H1 (cell line): ENCODE data around the gene CDON. TPM values are rescaled to one million over a fixed set of nuclear protein-coding genes. Genes with fewer than 3 reads are reported as not detected.

Experiments
- CTCF ChIA-PET: fragments of 300-600 bp; sonication (Branson Sonifier 250); formaldehyde crosslinking; loops from one replicate; lab custom pipeline; 2021; ENCODE audit not compliant: partially characterized antibody; lab: Charles Lee
- POLR2A ChIA-PET: fragments of 300-600 bp; sonication (Branson Sonifier 250); formaldehyde crosslinking; loops from one replicate; lab custom pipeline; 2021; ENCODE audit warnings: inconsistent platforms; ENCODE audit not compliant: partially characterized antibody; lab: Charles Lee
- DNase-seq, 2 experiments: peaks; one replicate each; pipeline versions ENCODE4 v3.0.0 to v3.0.0-alpha.2; 2010 to 2022; ENCODE audit warnings: low spot score in 2 of 2, low read depth in 1 of 2, mixed read lengths in 1 of 2
- FAIRE-seq: peaks from 2 replicates; lab custom pipeline; 2011; peaks lifted over from hg19 to GRCh38; lab: Jason Lieb, UNC
- H2AFZ ChIP-seq: 2 replicates; pipeline ENCODE4 v1.8.1; 2012; ENCODE audit warnings: low read length, inconsistent platforms
- H2AK5ac ChIP-seq: 2 replicates; pipeline ENCODE4 v1.6.1; 2013; ENCODE audit warnings: low read depth, low read length
- H2BK120ac ChIP-seq: replicated peaks from 2 replicates; pipeline ENCODE3; 2013; ENCODE audit warnings: low read depth, low read length, inconsistent platforms
- H2BK12ac ChIP-seq: 2 replicates; pipeline ENCODE4 v1.6.1; 2013; ENCODE audit warnings: low read depth, low read length
- H2BK15ac ChIP-seq: 2 replicates; pipeline ENCODE4 v1.6.1; 2013; ENCODE audit warnings: low read length
- H2BK20ac ChIP-seq: 2 replicates; pipeline ENCODE4 v1.6.1; 2013; ENCODE audit warnings: low read length
- H2BK5ac ChIP-seq: 2 replicates; pipeline ENCODE4 v1.6.1; 2013; ENCODE audit warnings: low read depth, low read length
- H3K14ac ChIP-seq: 2 replicates; pipeline ENCODE4 v1.6.1; 2013; ENCODE audit warnings: inconsistent platforms; ENCODE audit not compliant: insufficient read length
- H3K18ac ChIP-seq: 2 replicates; pipeline ENCODE4 v1.6.1; 2013; ENCODE audit warnings: low read length; ENCODE audit errors: extremely low read depth
- H3K23ac ChIP-seq: 2 replicates; pipeline ENCODE4 v1.6.1; 2013; ENCODE audit warnings: inconsistent platforms; ENCODE audit not compliant: insufficient read length
- H3K23me2 ChIP-seq: 2 replicates; pipeline ENCODE4 v1.6.1; 2013; ENCODE audit warnings: low read depth, low read length
- H3K27ac ChIP-seq: 2 replicates; pipeline ENCODE4 v1.6.1; 2011; ENCODE audit warnings: low read depth, low read length, inconsistent platforms
- H3K27me3 ChIP-seq, 4 experiments: replicated peaks in 1 of 4; 1 replicate in 1 of 4; 2 replicates in 3 of 4; pipeline versions ENCODE4 v1.6.1 to v1.8.1; 2011 to 2013; ENCODE audit warnings: low read length in 3 of 4, mild to moderate bottlenecking in 3 of 4, inconsistent platforms in 2 of 4, mixed read lengths in 2 of 4, moderate library complexity in 1 of 4; ENCODE audit not compliant: control insufficient read depth in 3 of 4, insufficient read depth in 3 of 4; ENCODE audit errors: extremely low read depth in 1 of 4
- H3K36me3 ChIP-seq, 4 experiments: 2 replicates each; pipeline versions ENCODE4 v1.6.1 to v1.8.1; 2011 to 2013; ENCODE audit warnings: mild to moderate bottlenecking in 4 of 4, low read length in 3 of 4, moderate library complexity in 2 of 4, control low read depth in 1 of 4, inconsistent platforms in 1 of 4; ENCODE audit not compliant: insufficient read depth in 4 of 4, control insufficient read depth in 2 of 4
- H3K4ac ChIP-seq: replicated peaks from 2 replicates; pipeline ENCODE3; 2013; ENCODE audit warnings: low read length, low read depth, mixed read lengths, inconsistent platforms; ENCODE audit not compliant: insufficient read length
- H3K4me1 ChIP-seq, 4 experiments: replicated peaks in 1 of 4; 1 replicate in 1 of 4; 2 replicates in 3 of 4; pipeline versions ENCODE4 v1.6.1 to v1.8.1; 2011 to 2013; ENCODE audit warnings: low read length in 3 of 4, inconsistent platforms in 2 of 4, mixed read lengths in 1 of 4; ENCODE audit not compliant: insufficient read depth in 4 of 4, control insufficient read depth in 3 of 4
- H3K4me2 ChIP-seq, 2 experiments: 2 replicates each; pipeline versions ENCODE4 v1.6.1 to v1.8.1; 2011 to 2013; ENCODE audit warnings: low read depth in 2 of 2, low read length in 2 of 2, control low read depth in 1 of 2, inconsistent platforms in 1 of 2, mild to moderate bottlenecking in 1 of 2; ENCODE audit not compliant: insufficient read depth in 1 of 2
- H3K4me3 ChIP-seq, 4 experiments: fragments of 200-600, 300-600 bp in 1 of 4; sonication (generic), shearing (Covaris generic), sonication (Bioruptor Twin) in 1 of 4; 2 replicates each; pipeline versions ENCODE4 v1.5.1 to v1.8.1; 2011 to 2016; ENCODE audit warnings: low read length in 4 of 4, low read depth in 3 of 4, control low read depth in 2 of 4, inconsistent platforms in 2 of 4, mild to moderate bottlenecking in 2 of 4, mixed read lengths in 1 of 4, moderate library complexity in 1 of 4; ENCODE audit not compliant: insufficient read depth in 2 of 4; ENCODE audit errors: extremely low read depth in 1 of 4
- H3K56ac ChIP-seq: replicated peaks from 2 replicates; pipeline ENCODE3; 2013; ENCODE audit warnings: low read depth, mild to moderate bottlenecking, mixed read lengths, low read length, inconsistent platforms; ENCODE audit not compliant: insufficient read length
- H3K79me1 ChIP-seq: 2 replicates; pipeline ENCODE4 v1.6.1; 2013; ENCODE audit warnings: low read depth, low read length, control low read depth
- H3K79me2 ChIP-seq, 2 experiments: 2 replicates each; pipeline versions ENCODE4 v1.6.1 to v1.8.1; 2012 to 2013; ENCODE audit warnings: low read length in 2 of 2, mild to moderate bottlenecking in 2 of 2, inconsistent platforms in 1 of 2; ENCODE audit not compliant: insufficient read depth in 2 of 2, control insufficient read depth in 1 of 2
- H3K9ac ChIP-seq, 4 experiments: replicated peaks in 1 of 4; 1 replicate in 1 of 4; 2 replicates in 3 of 4; pipeline versions ENCODE4 v1.6.1 to v1.8.1; 2011 to 2013; ENCODE audit warnings: low read depth in 3 of 4, low read length in 3 of 4, control low read depth in 2 of 4, mild to moderate bottlenecking in 2 of 4, moderate library complexity in 2 of 4, inconsistent platforms in 1 of 4; ENCODE audit errors: extremely low read depth in 1 of 4
- H3K9me3 ChIP-seq, 2 experiments: 2 replicates each; pipeline versions ENCODE4 v1.6.1 to v1.8.1; 2012 to 2013; ENCODE audit warnings: mild to moderate bottlenecking in 2 of 2, moderate library complexity in 2 of 2, control low read depth in 1 of 2, inconsistent platforms in 1 of 2, low read depth in 1 of 2, low read length in 1 of 2, mixed read lengths in 1 of 2; ENCODE audit not compliant: insufficient read depth in 2 of 2
- H4K20me1 ChIP-seq, 2 experiments: replicated peaks in 1 of 2; 2 replicates each; pipeline versions ENCODE3 to v1.8.1; 2011 to 2013; ENCODE audit warnings: inconsistent platforms in 2 of 2, low read length in 2 of 2, mild to moderate bottlenecking in 1 of 2; ENCODE audit not compliant: insufficient read depth in 2 of 2, control insufficient read depth in 1 of 2
- H4K5ac ChIP-seq: 2 replicates; pipeline ENCODE4 v1.6.1; 2013; ENCODE audit warnings: low read length, low read depth, mixed read lengths, inconsistent platforms; ENCODE audit not compliant: insufficient read length
- H4K8ac ChIP-seq: 2 replicates; pipeline ENCODE4 v1.8.0; 2013; ENCODE audit warnings: mild to moderate bottlenecking, moderate library complexity, low read length, inconsistent platforms; ENCODE audit not compliant: insufficient read depth; ENCODE audit errors: extremely low read depth
- H4K91ac ChIP-seq: replicated peaks from 2 replicates; pipeline ENCODE3; 2013; ENCODE audit warnings: low read length, mixed read lengths, inconsistent platforms; ENCODE audit not compliant: insufficient read length
- ATF3 ChIP-seq: IDR thresholded peaks from 2 replicates; pipeline ENCODE4 v1.6.1; 2011; ENCODE audit warnings: low read depth, mild to moderate bottlenecking, low read length; ENCODE audit not compliant: insufficient read depth
- MAFK ChIP-seq: IDR thresholded peaks from 2 replicates; pipeline ENCODE4 v1.6.1; 2012; ENCODE audit warnings: low read depth, mild to moderate bottlenecking, improper control_type of control experiment, low read length
- TEAD4 ChIP-seq: IDR thresholded peaks from 2 replicates; pipeline ENCODE4 v1.6.1; 2012; ENCODE audit warnings: low read depth, low read length, inconsistent platforms, mixed read lengths
- WGBS, 2 experiments: shearing (Covaris generic) in 1 of 2; methylation state at CpG; one replicate each; pipeline versions ENCODE4 v1.1.6 to v1.1.7; 2013 to 2015; ENCODE audit warnings: low lambda C conversion rate in 2 of 2, mixed read lengths in 2 of 2, inconsistent platforms in 1 of 2, low coverage in 1 of 2, missing lambda C conversion rate in 1 of 2; ENCODE audit not compliant: insufficient replicate concordance in 2 of 2, insufficient coverage in 1 of 2, insufficient read length in 1 of 2; ENCODE audit errors: extremely low coverage in 1 of 2, missing lambda C conversion rate in 1 of 2; 5-methylcytosine and 5-hydroxymethylcytosine counted together
- polyA plus RNA-seq, 7 experiments: library from polyadenylated mRNA; depleted of rRNA in 3 of 7; stranded (reverse) in 5 of 7; unstranded in 2 of 7; fragments of >200 nt in 5 of 7; fragments of 200-250 nt in 2 of 7; gene quantifications; 1 replicate in 5 of 7; 2 replicates in 1 of 7; 4 replicates in 1 of 7; pipeline versions ENCODE4 v1.2.1 to v1.2.3, GENCODE V29; 2011 to 2013; ENCODE audit warnings: missing spikeins in 2 of 7, mixed read lengths in 2 of 7
- total RNA-seq: library from RNA; stranded (reverse); fragmentation: NEBNext Ultra II Directional; extraction: Animal tissue kit (Norgen Biotek cat#: 25700); gene quantifications from 2 replicates; pipeline ENCODE4 v1.2.1, GENCODE V29; 2021

CDON gene
- total and polyA plus RNA-seq, 2 of the 8 experiments (the other 6 are each of a cell fraction or from before 2014, with no cell fraction given) = 11.0 to 32.5 TPM

- peak overlapping the region in 2 of 4 experiments; percentile 5 to 41; a peak in 1 of 8 replicates for H3K4me3 ChIP-seq
- no peak overlapping the region for H2AK5ac ChIP-seq
- H3K14ac ChIP-seq = no peak overlapping the region
- H3K9ac ChIP-seq = no peak overlapping the region
- H2BK120ac ChIP-seq = no peak overlapping the region
- no peak overlapping the region for H2BK20ac ChIP-seq
- H4K8ac ChIP-seq = no peak overlapping the region
- H3K4me1 ChIP-seq = peaks cover 0 to 9% (median 1%) of the 10 kb centered on the region in 4 experiments; a peak in 4 of 7 replicates
- POLR2A ChIA-PET = no interaction called here
- no peak overlapping the region for H2AFZ ChIP-seq
- H2BK15ac ChIP-seq = no peak overlapping the region
- TF ChIP-seq MAFK (no peak), ATF3 (no peak), TEAD4 (0 out of 2 replicates have a peak, but pooled peaks have one; percentile 20)
- TF ChIP-seq, all 59 proteins: peak for 1
- H3K79me2 ChIP-seq = peaks cover 0 to 20% of the 10 kb centered on the region in 2 experiments; a peak in 2 of 4 replicates
- no peak overlapping the region for H3K23ac ChIP-seq
- no peak overlapping the region for H4K5ac ChIP-seq
- H2BK12ac ChIP-seq = no peak overlapping the region
- peaks cover 0 to 3% (median 0%) of the 10 kb centered on the region in 4 experiments; a peak in 1 of 8 replicates for H3K36me3 ChIP-seq
- CTCF ChIA-PET = interaction anchor here (1.0 to 4.1 kb wide), 2 partner anchors 116 to 131 kb away, joined by 4 to 32 read pairs; partner anchors contain the start of gene VSIG10L2
- FAIRE-seq = no peak
- H3K23me2 ChIP-seq = peaks cover 8% of the 10 kb centered on the region
- H3K79me1 ChIP-seq = no peaks in the 10 kb centered on the region; the same call in 1 of the 2 replicates
- H3K4ac ChIP-seq = no peak overlapping the region
- no peaks in the 10 kb centered on the region for H3K9me3 ChIP-seq
- H3K56ac ChIP-seq = no peak overlapping the region
- 46% methylated on average over 10 of the region's 10 CpGs; no CpG with 5 or more reads in 1 of the 2 experiments for WGBS, 2 experiments
- H4K20me1 ChIP-seq = peaks cover 0 to 2% of the 10 kb centered on the region in 2 experiments
- H4K91ac ChIP-seq = no peak overlapping the region
- no peak for DNase-seq
- peak overlapping the region; percentile 48 to 55 for H3K4me2 ChIP-seq
- no peak overlapping the region for H3K18ac ChIP-seq
- H2BK5ac ChIP-seq = no peak overlapping the region
- no peaks in the 10 kb centered on the region; a peak in 1 of 7 replicates for H3K27me3 ChIP-seq
- H3K27ac ChIP-seq = no peak overlapping the region
These were observed 3.4 kb downstream of the CDON start for GRCh38 chr11:126059238-126059781.
